GM12891 (cell line): ENCODE data around the gene PLD1.

Source experiments
- PAX5 ChIP-seq: IDR thresholded peaks from 2 replicates; pipeline ENCODE4 v1.6.1; 2011; ENCODE audit warnings: low read length, moderate library complexity, mild to moderate bottlenecking; ENCODE audit not compliant: insufficient read depth, severe bottlenecking
- POLR2A ChIP-seq: IDR thresholded peaks from 2 replicates; pipeline ENCODE4 v1.6.1; 2011; ENCODE audit warnings: low read depth, low read length, control low read depth
- POLR2AphosphoS5 ChIP-seq: IDR thresholded peaks from 2 replicates; pipeline ENCODE4 v1.6.1; 2011; ENCODE audit warnings: low read depth, low read length, control low read depth
- TAF1 ChIP-seq: IDR thresholded peaks from 2 replicates; pipeline ENCODE4 v1.6.1; 2011; ENCODE audit warnings: low read depth, low read length, control low read depth

DNA sequence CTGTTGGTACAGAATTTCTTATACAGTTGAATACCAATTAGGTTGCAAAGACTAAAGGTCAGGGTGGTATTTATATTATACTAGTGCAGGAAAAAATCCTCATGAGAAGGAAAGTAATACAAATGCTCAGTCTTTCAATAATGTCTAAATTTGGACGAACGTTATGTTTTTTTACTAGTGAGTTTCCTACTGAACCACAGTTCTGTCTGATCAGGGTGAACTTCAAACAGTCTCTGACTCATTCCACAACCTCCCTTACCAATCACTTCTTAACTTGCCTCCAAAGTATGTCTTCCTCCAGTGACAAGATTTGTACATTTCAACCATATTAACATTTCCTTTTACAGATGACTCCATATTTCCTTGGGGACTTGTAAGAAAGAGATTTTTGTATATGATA is 36.3 kb upstream of the PLD1 start:
- no peak for TF ChIP-seq PAX5
- TF ChIP-seq POLR2AphosphoS5 = no peak
- no peak for TF ChIP-seq POLR2A
- TF ChIP-seq TAF1 = no peak
